HepG2 (cell line): ENCODE measurements around the gene GPR107. TPM values are rescaled to one million over a fixed set of nuclear protein-coding genes. Genes with fewer than 3 reads are reported as not detected.

ENCODE experiments used
- ATAC-seq: fragments of 200-7000 bp; cut with Tn5 transposase; 3 replicates; pipeline ENCODE4 v1.9.1; 2020; ENCODE audit warnings: mild to moderate bottlenecking, moderate library complexity
- BruUV-seq: library from RNA; stranded (reverse); fragments of 400-500 nt; replicated peaks from 2 replicates; lab custom pipeline; 2021; lab: Mats Ljungman, UMichigan
- CTCF ChIA-PET: fragments of 300-600 bp; formaldehyde crosslinking; extraction: SDS; loops from one replicate; lab custom pipeline; 2021; ENCODE audit warnings: low total read pairs, inconsistent platforms, low intra/inter-chr PET ratio; lab: Yijun Ruan, JAX
- POLR2A ChIA-PET: fragments of 350-600 bp; sonication (Branson Sonifier 250); formaldehyde crosslinking; loops from one replicate; lab custom pipeline; 2020; ENCODE audit warnings: antibody characterized with exemption, inconsistent platforms; lab: Yijun Ruan, JAX
- DNase-seq: peaks from one replicate; pipeline ENCODE4 v3.0.0-alpha.2; 2015; ENCODE audit warnings: low spot score
- FAIRE-seq: peaks from 3 replicates; lab custom pipeline; 2011; peaks lifted over from hg19 to GRCh38; lab: Jason Lieb, UNC
- H2AFZ ChIP-seq: one replicate; pipeline ENCODE4 v1.6.1; 2011; ENCODE audit warnings: low read length, inconsistent platforms
- H3K27ac ChIP-seq: fragments of 300-600 bp; 3 replicates; pipeline ENCODE4 v1.8.0; 2011; ENCODE audit warnings: mixed run types, mild to moderate bottlenecking, mixed read lengths, low read length, inconsistent platforms; ENCODE audit not compliant: insufficient read depth; ENCODE audit errors: extremely low read length
- H3K27me3 ChIP-seq, 2 experiments: fragments of 200-600 bp in 1 of 2; 2 replicates in 1 of 2; 3 replicates in 1 of 2; pipeline versions ENCODE4 v1.6.0 to v1.8.0; 2011; ENCODE audit warnings: low read length in 2 of 2, mild to moderate bottlenecking in 2 of 2, moderate library complexity in 2 of 2, inconsistent platforms in 1 of 2; ENCODE audit not compliant: insufficient read depth in 2 of 2, control insufficient read depth in 1 of 2
- H3K36me3 ChIP-seq, 2 experiments: fragments of 200-600 bp in 1 of 2; replicated peaks in 1 of 2; 2 replicates in 1 of 2; 3 replicates in 1 of 2; pipeline versions ENCODE4 v1.5.1 to v1.8.0; 2011; ENCODE audit warnings: low read length in 2 of 2, inconsistent platforms in 1 of 2; ENCODE audit not compliant: insufficient read depth in 2 of 2, control insufficient read depth in 1 of 2
- H3K4me1 ChIP-seq: 2 replicates; pipeline ENCODE4 v1.5.1; 2012; ENCODE audit warnings: low read length, inconsistent platforms; ENCODE audit not compliant: insufficient read depth
- H3K4me2 ChIP-seq: 2 replicates; pipeline ENCODE4 v1.6.0; 2011; ENCODE audit warnings: low read depth, low read length, inconsistent platforms
- H3K4me3 ChIP-seq, 3 experiments: fragments of 200-600 bp in 1 of 3; sonication (generic), shearing (Covaris generic) in 1 of 3; replicated peaks in 1 of 3; 2 replicates each; pipeline ENCODE4 v1.5.1; 2011 to 2016; ENCODE audit warnings: low read length in 3 of 3, inconsistent platforms in 2 of 3, low read depth in 2 of 3, mild to moderate bottlenecking in 2 of 3, control low read depth in 1 of 3, mixed read lengths in 1 of 3; ENCODE audit not compliant: insufficient read depth in 1 of 3
- H3K79me2 ChIP-seq: one replicate; pipeline ENCODE4 v1.6.1; 2011; ENCODE audit warnings: low read length, inconsistent platforms; ENCODE audit not compliant: insufficient read depth
- H3K9ac ChIP-seq: 2 replicates; pipeline ENCODE4 v1.6.0; 2011; ENCODE audit warnings: mild to moderate bottlenecking, low read depth, low read length, inconsistent platforms; ENCODE audit not compliant: insufficient read depth
- H3K9me3 ChIP-seq: 2 replicates; pipeline ENCODE4 v1.5.1; 2012; ENCODE audit warnings: mild to moderate bottlenecking, low read length
- H4K20me1 ChIP-seq: 2 replicates; pipeline ENCODE4 v1.6.0; 2011; ENCODE audit warnings: inconsistent platforms, mild to moderate bottlenecking, low read length, moderate library complexity; ENCODE audit not compliant: insufficient read depth
- EP300 ChIP-seq, 3 experiments: sonication (generic) in 1 of 3; formaldehyde crosslinking in 1 of 3; IDR thresholded peaks; 2 replicates each; pipeline versions ENCODE4 v1.5.1 to v1.6.1; 2011 to 2020; ENCODE audit warnings: low read depth in 2 of 3, low read length in 2 of 3, borderline replicate concordance in 1 of 3, improper control_type of control experiment in 1 of 3, mild to moderate bottlenecking in 1 of 3, missing genetic modification reagents in 1 of 3, moderate library complexity in 1 of 3
- HIVEP1 ChIP-seq: sonication (generic); formaldehyde crosslinking; IDR thresholded peaks from 2 replicates; pipeline ENCODE4 v1.4.0; 2020; ENCODE audit warnings: mild to moderate bottlenecking, missing genetic modification reagents
- RFXANK ChIP-seq: IDR thresholded peaks from 2 replicates; pipeline ENCODE4 v1.6.1; 2016
- SAP130 ChIP-seq: IDR thresholded peaks from 2 replicates; pipeline ENCODE4 v1.6.1; 2016; ENCODE audit warnings: low read depth
- ZBTB7A ChIP-seq: sonication (generic); formaldehyde crosslinking; IDR thresholded peaks from 2 replicates; pipeline ENCODE4 v1.8.0; 2022; ENCODE audit warnings: mild to moderate bottlenecking, missing genetic modification reagents
- ZFX ChIP-seq: sonication (generic); formaldehyde crosslinking; IDR thresholded peaks from 2 replicates; pipeline ENCODE4 v1.4.0; 2020; ENCODE audit warnings: mild to moderate bottlenecking, low read depth, missing genetic modification reagents, moderate library complexity
- ZNF263 ChIP-seq: sonication (generic); formaldehyde crosslinking; IDR thresholded peaks from 2 replicates; pipeline ENCODE4 v1.4.0; 2020; ENCODE audit warnings: missing genetic modification reagents
- WGBS: methylation state at CpG from one replicate; pipeline ENCODE4 v1.1.6; 2017; ENCODE audit warnings: low lambda C conversion rate; 5-methylcytosine and 5-hydroxymethylcytosine counted together
- in situ Hi-C: cut with HindIII; loops from 2 replicates; pipeline ENCODE4 v1.10.0; 2017; ENCODE audit warnings: low pct_unique_long_range_greater_than_20kb; ENCODE audit not compliant: extremely low pct_ligation_motif_present
- intact Hi-C: fragments of 100-400 bp; cut with micrococcal nuclease; formaldehyde crosslinking; loops from one replicate; pipeline ENCODE4 v1.10.0; 2022; ENCODE audit not compliant: unreplicated experiment
- polyA plus RNA-seq, 8 experiments: library from polyadenylated mRNA; depleted of rRNA in 3 of 8; stranded (reverse) in 7 of 8; unstranded in 1 of 8; fragments of >200 nt; fragmentation: Illumina TruSeq in 4 of 8; extraction: Trizol in 4 of 8; gene quantifications; 2 replicates each; pipeline versions ENCODE4 v1.2.1 to v1.2.3, GENCODE V29; 2011 to 2016; ENCODE audit warnings: low read depth in 4 of 8, missing spikeins in 1 of 8, mixed read lengths in 1 of 8; ENCODE audit not compliant: insufficient read depth in 1 of 8
- total RNA-seq, 5 experiments: library from RNA; depleted of rRNA; stranded (reverse); fragments of >200 nt; fragmentation: Illumina TruSeq; extraction: Trizol; gene quantifications; 2 replicates each; pipeline ENCODE4 v1.2.3, GENCODE V29; 2016; ENCODE audit warnings: low read depth in 1 of 5
- TF ChIP-seq, protein P1 (sequence below): sonication (generic); formaldehyde crosslinking; IDR thresholded peaks from 2 replicates; pipeline ENCODE4 v1.5.0; 2020; ENCODE audit warnings: mild to moderate bottlenecking, missing genetic modification reagents, borderline replicate concordance
- TF ChIP-seq, protein P2 (sequence below): sonication (generic); formaldehyde crosslinking; IDR thresholded peaks from 2 replicates; pipeline ENCODE4 v1.4.0; 2020; ENCODE audit warnings: missing genetic modification reagents, borderline replicate concordance
- TF ChIP-seq, protein P3 (sequence below): sonication (generic); formaldehyde crosslinking; IDR thresholded peaks from 2 replicates; pipeline ENCODE4 v1.5.1; 2020; ENCODE audit warnings: mild to moderate bottlenecking, missing genetic modification reagents, moderate library complexity

GPR107 gene
- total and polyA plus RNA-seq, 2 of the 13 experiments (the other 11 are each of a cell fraction or from before 2014, with no cell fraction given) = 22.5 to 24.4 TPM

DNA sequence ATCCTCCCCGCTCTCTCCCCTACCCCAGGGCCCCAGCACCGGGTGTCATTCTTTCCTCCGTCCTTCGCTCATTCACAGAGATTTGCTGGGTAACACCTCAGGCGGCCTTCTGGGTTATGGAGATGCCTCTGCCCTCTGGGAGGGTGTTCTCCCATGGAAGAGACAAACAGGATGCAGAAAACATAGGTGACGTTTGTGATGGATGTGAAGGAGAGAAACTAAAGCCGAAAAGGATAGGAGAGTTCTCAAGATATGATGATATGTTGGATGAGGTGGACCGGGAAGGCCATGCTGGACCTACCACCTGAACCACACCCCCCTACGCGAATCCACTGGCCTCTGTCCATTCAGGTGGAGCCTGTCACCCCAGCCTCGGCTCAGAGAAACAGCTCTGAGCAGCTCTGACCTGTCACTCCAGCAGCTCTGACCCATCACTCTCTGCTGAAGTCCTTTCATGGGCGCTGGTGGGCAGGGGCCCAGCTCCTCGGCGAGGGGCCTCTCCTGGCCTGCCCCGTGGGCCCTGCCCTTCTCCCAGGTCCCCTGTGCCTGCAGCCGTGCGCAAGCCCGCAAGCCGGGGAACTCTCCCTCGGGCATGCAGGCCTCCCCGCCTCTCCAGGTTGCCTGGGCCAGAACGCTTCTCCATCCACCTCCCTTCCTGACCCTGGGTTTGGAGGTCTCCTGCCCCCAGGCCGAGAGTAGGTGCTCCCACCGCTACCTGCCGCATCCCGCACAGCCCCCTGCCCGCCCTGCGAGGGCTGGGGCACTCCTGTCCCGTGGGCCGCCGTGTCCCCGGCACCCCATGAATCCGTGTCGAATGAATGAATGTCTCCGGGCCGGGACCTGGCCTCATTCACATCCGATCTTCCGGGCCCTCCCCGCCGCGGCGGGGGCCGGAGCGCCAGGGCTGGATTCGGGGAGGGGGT lies 117.8 kb downstream of the GPR107 start:
- ATAC-seq = peak; percentile 56
- H3K27me3 ChIP-seq = peaks cover 5 to 38% of the 10 kb centered on the region in 2 experiments; a peak in 4 of 5 replicates
- H3K4me2 ChIP-seq = peak overlapping the region; percentile 88
- no peaks in the 10 kb centered on the region for H4K20me1 ChIP-seq
- H2AFZ ChIP-seq = no peak overlapping the region
- H3K4me3 ChIP-seq = peak overlapping the region; percentile 34 to 70 (median 50); a peak in 5 of 6 replicates
- DNase-seq = no peak
- H3K27ac ChIP-seq = no peak overlapping the region
- H3K4me1 ChIP-seq = peaks cover 16% of the 10 kb centered on the region; the same call in 1 of the 2 replicates
- in situ Hi-C loops (no loop called here), intact Hi-C loops (no loop called here)
- ChIA-PET CTCF (no interaction called here), POLR2A (no interaction called here)
- H3K36me3 ChIP-seq = no peaks in the 10 kb centered on the region
- no TSS peak for BruUV-seq
- 18% methylated on average over 15 of the region's 45 CpGs for WGBS
- no peaks in the 10 kb centered on the region for H3K79me2 ChIP-seq
- H3K9me3 ChIP-seq = no peaks in the 10 kb centered on the region
- no peak overlapping the region for H3K9ac ChIP-seq
- no peak for FAIRE-seq
- TF ChIP-seq EP300 (IDR thresholded peaks at IDR 0.05; ENCODE audit: low read depth in 2 of 2, low read length in 2 of 2) (no peak), EP300 (CRISPR knock-in tag; IDR thresholded peaks at IDR 0.05; ENCODE audit: borderline replicate concordance) (no peak), SAP130 (CRISPR knock-in tag) (0 out of 2 replicates have a peak, but pooled peaks have one; percentile 8), HIVEP1 (CRISPR knock-in tag) (0 out of 2 replicates have a peak, but pooled peaks have one; percentile 18), ZBTB7A (CRISPR knock-in tag) (peak; percentile 25; the same call in 1 of the 2 replicates), ZFX (peak; percentile 47; the same call in 1 of the 2 replicates), RFXANK (CRISPR knock-in tag) (no peak), ZNF263 (0 out of 2 replicates have a peak, but pooled peaks have one; percentile 37)
- TF ChIP-seq, protein P1, sequence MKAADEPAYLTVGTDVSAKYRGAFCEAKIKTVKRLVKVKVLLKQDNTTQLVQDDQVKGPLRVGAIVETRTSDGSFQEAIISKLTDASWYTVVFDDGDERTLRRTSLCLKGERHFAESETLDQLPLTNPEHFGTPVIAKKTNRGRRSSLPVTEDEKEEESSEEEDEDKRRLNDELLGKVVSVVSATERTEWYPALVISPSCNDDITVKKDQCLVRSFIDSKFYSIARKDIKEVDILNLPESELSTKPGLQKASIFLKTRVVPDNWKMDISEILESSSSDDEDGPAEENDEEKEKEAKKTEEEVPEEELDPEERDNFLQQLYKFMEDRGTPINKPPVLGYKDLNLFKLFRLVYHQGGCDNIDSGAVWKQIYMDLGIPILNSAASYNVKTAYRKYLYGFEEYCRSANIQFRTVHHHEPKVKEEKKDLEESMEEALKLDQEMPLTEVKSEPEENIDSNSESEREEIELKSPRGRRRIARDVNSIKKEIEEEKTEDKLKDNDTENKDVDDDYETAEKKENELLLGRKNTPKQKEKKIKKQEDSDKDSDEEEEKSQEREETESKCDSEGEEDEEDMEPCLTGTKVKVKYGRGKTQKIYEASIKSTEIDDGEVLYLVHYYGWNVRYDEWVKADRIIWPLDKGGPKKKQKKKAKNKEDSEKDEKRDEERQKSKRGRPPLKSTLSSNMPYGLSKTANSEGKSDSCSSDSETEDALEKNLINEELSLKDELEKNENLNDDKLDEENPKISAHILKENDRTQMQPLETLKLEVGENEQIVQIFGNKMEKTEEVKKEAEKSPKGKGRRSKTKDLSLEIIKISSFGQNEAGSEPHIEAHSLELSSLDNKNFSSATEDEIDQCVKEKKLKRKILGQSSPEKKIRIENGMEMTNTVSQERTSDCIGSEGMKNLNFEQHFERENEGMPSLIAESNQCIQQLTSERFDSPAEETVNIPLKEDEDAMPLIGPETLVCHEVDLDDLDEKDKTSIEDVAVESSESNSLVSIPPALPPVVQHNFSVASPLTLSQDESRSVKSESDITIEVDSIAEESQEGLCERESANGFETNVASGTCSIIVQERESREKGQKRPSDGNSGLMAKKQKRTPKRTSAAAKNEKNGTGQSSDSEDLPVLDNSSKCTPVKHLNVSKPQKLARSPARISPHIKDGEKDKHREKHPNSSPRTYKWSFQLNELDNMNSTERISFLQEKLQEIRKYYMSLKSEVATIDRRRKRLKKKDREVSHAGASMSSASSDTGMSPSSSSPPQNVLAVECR (CRISPR knock-in tag) = peak; percentile 35; the same call in 1 of the 2 replicates
- TF ChIP-seq, protein P2, sequence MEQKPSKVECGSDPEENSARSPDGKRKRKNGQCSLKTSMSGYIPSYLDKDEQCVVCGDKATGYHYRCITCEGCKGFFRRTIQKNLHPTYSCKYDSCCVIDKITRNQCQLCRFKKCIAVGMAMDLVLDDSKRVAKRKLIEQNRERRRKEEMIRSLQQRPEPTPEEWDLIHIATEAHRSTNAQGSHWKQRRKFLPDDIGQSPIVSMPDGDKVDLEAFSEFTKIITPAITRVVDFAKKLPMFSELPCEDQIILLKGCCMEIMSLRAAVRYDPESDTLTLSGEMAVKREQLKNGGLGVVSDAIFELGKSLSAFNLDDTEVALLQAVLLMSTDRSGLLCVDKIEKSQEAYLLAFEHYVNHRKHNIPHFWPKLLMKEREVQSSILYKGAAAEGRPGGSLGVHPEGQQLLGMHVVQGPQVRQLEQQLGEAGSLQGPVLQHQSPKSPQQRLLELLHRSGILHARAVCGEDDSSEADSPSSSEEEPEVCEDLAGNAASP = no peak
- TF ChIP-seq, protein P3, sequence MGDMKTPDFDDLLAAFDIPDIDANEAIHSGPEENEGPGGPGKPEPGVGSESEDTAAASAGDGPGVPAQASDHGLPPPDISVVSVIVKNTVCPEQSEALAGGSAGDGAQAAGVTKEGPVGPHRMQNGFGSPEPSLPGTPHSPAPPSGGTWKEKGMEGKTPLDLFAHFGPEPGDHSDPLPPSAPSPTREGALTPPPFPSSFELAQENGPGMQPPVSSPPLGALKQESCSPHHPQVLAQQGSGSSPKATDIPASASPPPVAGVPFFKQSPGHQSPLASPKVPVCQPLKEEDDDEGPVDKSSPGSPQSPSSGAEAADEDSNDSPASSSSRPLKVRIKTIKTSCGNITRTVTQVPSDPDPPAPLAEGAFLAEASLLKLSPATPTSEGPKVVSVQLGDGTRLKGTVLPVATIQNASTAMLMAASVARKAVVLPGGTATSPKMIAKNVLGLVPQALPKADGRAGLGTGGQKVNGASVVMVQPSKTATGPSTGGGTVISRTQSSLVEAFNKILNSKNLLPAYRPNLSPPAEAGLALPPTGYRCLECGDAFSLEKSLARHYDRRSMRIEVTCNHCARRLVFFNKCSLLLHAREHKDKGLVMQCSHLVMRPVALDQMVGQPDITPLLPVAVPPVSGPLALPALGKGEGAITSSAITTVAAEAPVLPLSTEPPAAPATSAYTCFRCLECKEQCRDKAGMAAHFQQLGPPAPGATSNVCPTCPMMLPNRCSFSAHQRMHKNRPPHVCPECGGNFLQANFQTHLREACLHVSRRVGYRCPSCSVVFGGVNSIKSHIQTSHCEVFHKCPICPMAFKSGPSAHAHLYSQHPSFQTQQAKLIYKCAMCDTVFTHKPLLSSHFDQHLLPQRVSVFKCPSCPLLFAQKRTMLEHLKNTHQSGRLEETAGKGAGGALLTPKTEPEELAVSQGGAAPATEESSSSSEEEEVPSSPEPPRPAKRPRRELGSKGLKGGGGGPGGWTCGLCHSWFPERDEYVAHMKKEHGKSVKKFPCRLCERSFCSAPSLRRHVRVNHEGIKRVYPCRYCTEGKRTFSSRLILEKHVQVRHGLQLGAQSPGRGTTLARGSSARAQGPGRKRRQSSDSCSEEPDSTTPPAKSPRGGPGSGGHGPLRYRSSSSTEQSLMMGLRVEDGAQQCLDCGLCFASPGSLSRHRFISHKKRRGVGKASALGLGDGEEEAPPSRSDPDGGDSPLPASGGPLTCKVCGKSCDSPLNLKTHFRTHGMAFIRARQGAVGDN (CRISPR knock-in tag) = peak; percentile 47
